CD4-positive, CD25-positive, alpha-beta regulatory T cell (primary cell): ENCODE results near the gene IQCH. TPM values are rescaled to one million over a fixed set of nuclear protein-coding genes. Genes with fewer than 3 reads are reported as not detected.
A peak's percentile ranks its signal among the peaks of the same experiment; 100 is the strongest.

Experiments used
- ATAC-seq, 2 donors: fragments of 150-1000 bp; cut with Tn5 transposase; one replicate each; pipeline ENCODE4 v1.10.0; 2021; ENCODE audit warnings: low read depth in 2 of 2, moderate number of reproducible peaks in 2 of 2, moderate library complexity in 1 of 2
- DNase-seq, 3 donors: peaks; one replicate each; pipeline versions ENCODE4 v3.0.0 to v3.0.0-alpha.2; 2012 to 2022; ENCODE audit warnings: mixed read lengths in 1 of 3
- H3K27ac ChIP-seq: one replicate; pipeline ENCODE4 v1.7.0; 2013; ENCODE audit warnings: mild to moderate bottlenecking, low read length; ENCODE audit not compliant: insufficient read depth, poor library complexity, severe bottlenecking
- H3K27me3 ChIP-seq: one replicate; pipeline ENCODE4 v1.7.0; 2013; ENCODE audit warnings: low read length; ENCODE audit not compliant: control insufficient read depth, insufficient read depth
- H3K36me3 ChIP-seq: one replicate; pipeline ENCODE4 v1.7.0; 2013; ENCODE audit warnings: mild to moderate bottlenecking, low read length, moderate library complexity; ENCODE audit not compliant: control insufficient read depth, insufficient read depth
- H3K4me1 ChIP-seq: 2 replicates; pipeline ENCODE4 v1.7.0; 2013; ENCODE audit warnings: mild to moderate bottlenecking, low read length; ENCODE audit not compliant: insufficient read depth, control insufficient read depth, poor library complexity, severe bottlenecking
- H3K4me3 ChIP-seq: one replicate; pipeline ENCODE4 v1.7.0; 2013; ENCODE audit warnings: low read depth, mild to moderate bottlenecking, low read length, moderate library complexity
- H3K9me3 ChIP-seq, 2 experiments: 1 replicate in 1 of 2; 2 replicates in 1 of 2; pipeline ENCODE4 v1.7.0; 2013; ENCODE audit warnings: low read length in 2 of 2, mild to moderate bottlenecking in 1 of 2, moderate library complexity in 1 of 2; ENCODE audit not compliant: control insufficient read depth in 2 of 2
- H3K27ac Mint-ChIP-seq, 3 donors: one replicate each; pipeline ENCODE4 v1.8.0; 2020 to 2022; ENCODE audit warnings: mild to moderate bottlenecking in 3 of 3, mixed read lengths in 3 of 3, moderate library complexity in 2 of 3
- H3K27me3 Mint-ChIP-seq: one replicate; pipeline ENCODE4 v1.8.0; 2022; ENCODE audit warnings: mild to moderate bottlenecking, mixed read lengths
- H3K36me3 Mint-ChIP-seq: one replicate; pipeline ENCODE4 v1.8.0; 2020; ENCODE audit warnings: mixed read lengths
- H3K4me1 Mint-ChIP-seq, 4 donors: one replicate each; pipeline ENCODE4 v1.8.0; 2020 to 2022; ENCODE audit warnings: mixed read lengths in 4 of 4, mild to moderate bottlenecking in 1 of 4
- H3K4me3 Mint-ChIP-seq, 4 donors: one replicate each; pipeline ENCODE4 v1.8.0; 2020 to 2022; ENCODE audit warnings: mild to moderate bottlenecking in 4 of 4, mixed read lengths in 4 of 4, moderate library complexity in 3 of 4
- H3K9me3 Mint-ChIP-seq, 7 donors: one replicate each; pipeline ENCODE4 v1.8.0; 2020 to 2022; ENCODE audit warnings: mixed read lengths in 7 of 7, mild to moderate bottlenecking in 3 of 7, moderate library complexity in 2 of 7
- polyA plus RNA-seq, 4 donors: library from polyadenylated mRNA; unstranded; fragments of 300-500 nt; fragmentation: Illumina TruSeq; gene quantifications; one replicate each; pipeline ENCODE4 v1.2.3, GENCODE V29; 2021
- total RNA-seq: library from RNA; stranded (reverse); gene quantifications from one replicate; pipeline ENCODE4 v1.2.3, GENCODE V29; 2022

The IQCH gene
- total and polyA plus RNA-seq, 5 donors from 2014 or later, result 0.32 to 0.54 (median 0.38) TPM; not detected in 2

GRCh38 chr15:67327312-67327711 lies 72.7 kb downstream of the IQCH start:
- H3K36me3 ChIP-seq, result no peaks in the 10 kb centered on the region
- H3K36me3 Mint-ChIP-seq, result peaks cover 8% of the 10 kb centered on the region
- H3K4me3 ChIP-seq, result no peak overlapping the region
- peaks cover 17% of the 10 kb centered on the region for H3K27me3 ChIP-seq
- H3K9me3 Mint-ChIP-seq, result peaks cover 0 to 7% (median 1%) of the 10 kb centered on the region in 7 donors
- peaks cover 26% of the 10 kb centered on the region for H3K27me3 Mint-ChIP-seq
- no peaks in the 10 kb centered on the region for H3K4me1 Mint-ChIP-seq
- no peak overlapping the region for H3K27ac Mint-ChIP-seq
- no peaks in the 10 kb centered on the region for H3K4me1 ChIP-seq
- peaks cover 8 to 11% of the 10 kb centered on the region in 2 experiments for H3K9me3 ChIP-seq
- ATAC-seq (no peak), DNase-seq (no peak)
- H3K27ac ChIP-seq, result no peak overlapping the region
- H3K4me3 Mint-ChIP-seq, result no peak overlapping the region

DNA sequence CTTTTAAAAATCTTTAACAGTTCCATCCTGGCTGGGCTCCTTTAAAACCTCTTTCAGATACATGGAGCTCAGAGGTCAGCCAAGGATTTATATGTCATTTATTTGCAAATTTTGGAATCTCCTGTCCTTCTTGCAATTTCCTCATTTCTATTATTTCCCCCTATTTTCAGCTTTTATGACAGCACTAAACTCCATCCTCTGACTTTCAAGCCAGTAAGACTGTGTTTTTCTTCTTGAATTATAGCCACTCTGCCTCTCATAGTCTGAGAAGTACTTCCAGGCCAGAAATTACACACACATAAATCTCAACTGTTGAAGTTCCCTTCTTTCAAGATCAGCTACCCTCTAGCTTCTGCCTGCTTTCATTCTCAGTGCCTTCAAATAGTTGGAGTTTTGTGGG lies 73.2 kb downstream of the IQCH start:
- H3K27me3 Mint-ChIP-seq, result peaks cover 22% of the 10 kb centered on the region
- Histone ChIP-seq H3K27me3 (peaks cover 18% of the 10 kb centered on the region), H3K36me3 (no peaks in the 10 kb centered on the region), H3K27ac (no peak overlapping the region), H3K4me1 (no peaks in the 10 kb centered on the region), H3K9me3 (peaks cover 8 to 11% of the 10 kb centered on the region in 2 experiments), H3K4me3 (no peak overlapping the region)
- ATAC-seq (no peak), DNase-seq (no peak)
- H3K27ac Mint-ChIP-seq, result no peak overlapping the region
- H3K4me3 Mint-ChIP-seq, result no peak overlapping the region
- peaks cover 0 to 7% (median 1%) of the 10 kb centered on the region in 7 donors for H3K9me3 Mint-ChIP-seq
- H3K36me3 Mint-ChIP-seq, result peaks cover 8% of the 10 kb centered on the region
- H3K4me1 Mint-ChIP-seq, result no peaks in the 10 kb centered on the region

GRCh38 chr15:67329984-67330733 lies 75.6 kb downstream of the IQCH start:
- peaks cover 17% of the 10 kb centered on the region for H3K27me3 ChIP-seq
- Mint-ChIP-seq H3K4me1 (no peaks in the 10 kb centered on the region), H3K27me3 (peaks cover 18% of the 10 kb centered on the region), H3K36me3 (peaks cover 5% of the 10 kb centered on the region), H3K9me3 (peaks cover 0 to 7% (median 1%) of the 10 kb centered on the region in 7 donors), H3K4me3 (no peak overlapping the region), H3K27ac (no peak overlapping the region)
- no peak for ATAC-seq
- H3K4me3 ChIP-seq, result no peak overlapping the region
- no peak overlapping the region for H3K27ac ChIP-seq
- H3K36me3 ChIP-seq, result no peaks in the 10 kb centered on the region
- no peaks in the 10 kb centered on the region for H3K4me1 ChIP-seq
- peaks cover 8 to 11% of the 10 kb centered on the region in 2 experiments for H3K9me3 ChIP-seq
- no peak for DNase-seq

GRCh38 chr15:67331676-67332075 lies 77.1 kb downstream of the IQCH start:
- Mint-ChIP-seq H3K27ac (no peak overlapping the region), H3K4me3 (no peak overlapping the region), H3K4me1 (no peaks in the 10 kb centered on the region), H3K27me3 (peaks cover 22% of the 10 kb centered on the region), H3K36me3 (peaks cover 5% of the 10 kb centered on the region), H3K9me3 (peaks cover 0 to 7% (median 1%) of the 10 kb centered on the region in 7 donors)
- H3K4me3 ChIP-seq, result no peak overlapping the region
- H3K36me3 ChIP-seq, result no peaks in the 10 kb centered on the region
- ATAC-seq (no peak), DNase-seq (no peak)
- no peak overlapping the region for H3K27ac ChIP-seq
- H3K4me1 ChIP-seq, result no peaks in the 10 kb centered on the region
- peaks cover 8 to 11% of the 10 kb centered on the region in 2 experiments for H3K9me3 ChIP-seq
- peaks cover 17% of the 10 kb centered on the region for H3K27me3 ChIP-seq

GRCh38 chr15:67335026-67335425 lies 80.4 kb downstream of the IQCH start:
- Mint-ChIP-seq H3K9me3 (no peaks in the 10 kb centered on the region), H3K27me3 (peaks cover 24% of the 10 kb centered on the region), H3K4me1 (no peaks in the 10 kb centered on the region), H3K27ac (no peak overlapping the region), H3K4me3 (no peak overlapping the region), H3K36me3 (no peaks in the 10 kb centered on the region)
- ATAC-seq (no peak), DNase-seq (no peak)
- no peaks in the 10 kb centered on the region for H3K4me1 ChIP-seq
- peaks cover 6% of the 10 kb centered on the region for H3K27me3 ChIP-seq
- H3K9me3 ChIP-seq, result no peaks in the 10 kb centered on the region
- H3K4me3 ChIP-seq, result no peak overlapping the region
- no peak overlapping the region for H3K27ac ChIP-seq
- H3K36me3 ChIP-seq, result no peaks in the 10 kb centered on the region

DNA sequence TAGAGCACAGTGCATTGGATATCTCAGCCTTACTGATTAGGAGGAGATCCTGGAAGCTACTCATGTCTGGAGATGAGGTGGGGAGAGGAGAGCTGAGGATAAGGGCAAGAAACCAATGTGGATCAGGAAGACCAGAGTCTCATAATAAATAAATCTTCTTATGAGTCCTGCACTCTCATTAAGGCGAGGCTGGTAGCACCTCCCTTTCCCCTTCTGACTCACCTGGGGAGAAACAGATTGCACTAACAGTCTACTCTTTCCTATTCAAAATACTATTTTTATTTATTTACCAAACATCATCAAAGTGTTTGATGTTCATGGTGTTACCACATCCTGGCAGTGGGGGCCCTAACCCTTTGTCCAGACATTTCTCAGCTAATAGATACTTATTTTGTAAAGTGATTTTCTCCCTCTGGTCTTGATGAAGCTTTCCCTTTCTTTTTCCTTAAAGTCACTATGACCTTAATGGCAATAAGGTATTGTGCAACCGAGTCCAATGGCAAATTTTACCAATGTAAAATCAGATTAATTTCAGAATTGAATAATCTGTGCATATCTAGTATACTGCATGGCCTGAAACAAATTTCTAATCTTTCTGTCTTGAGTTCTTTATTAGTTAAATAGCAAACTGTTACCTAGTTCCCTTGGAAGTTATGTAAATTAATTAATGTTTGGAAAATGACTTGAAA lies 81.1 kb downstream of the IQCH start:
- Mint-ChIP-seq H3K27ac (no peak overlapping the region), H3K36me3 (no peaks in the 10 kb centered on the region), H3K9me3 (no peaks in the 10 kb centered on the region), H3K27me3 (peaks cover 19% of the 10 kb centered on the region), H3K4me3 (no peak overlapping the region), H3K4me1 (no peaks in the 10 kb centered on the region)
- DNase-seq (peak in 1 of 3 donors; percentile 10), ATAC-seq (no peak)
- Histone ChIP-seq H3K36me3 (no peaks in the 10 kb centered on the region), H3K9me3 (no peaks in the 10 kb centered on the region), H3K4me1 (no peaks in the 10 kb centered on the region), H3K27me3 (peaks cover 2% of the 10 kb centered on the region), H3K4me3 (no peak overlapping the region), H3K27ac (no peak overlapping the region)

DNA sequence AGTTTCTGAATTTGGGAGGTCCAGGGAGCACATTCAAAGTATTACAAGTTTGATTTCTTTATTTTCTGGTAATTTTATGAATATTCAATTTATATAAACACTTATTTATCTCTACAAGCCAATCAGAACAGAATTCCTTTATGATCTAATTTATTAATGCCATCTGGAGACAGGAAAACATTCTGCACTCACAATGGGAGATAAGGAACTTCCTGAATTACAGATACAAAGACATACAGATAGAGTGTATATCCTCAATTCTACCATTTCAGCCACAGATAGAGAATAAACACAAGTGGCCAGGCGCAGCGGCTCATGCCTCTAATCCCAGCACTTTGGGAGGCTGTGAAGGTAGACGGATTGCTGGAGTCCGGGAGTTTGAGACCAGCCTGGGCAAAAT lies 86.0 kb downstream of the IQCH start:
- H3K4me3 ChIP-seq, result no peak overlapping the region
- H3K36me3 ChIP-seq, result no peaks in the 10 kb centered on the region
- no peaks in the 10 kb centered on the region for H3K4me1 Mint-ChIP-seq
- no peaks in the 10 kb centered on the region for H3K36me3 Mint-ChIP-seq
- no peak for DNase-seq
- H3K27me3 ChIP-seq, result no peaks in the 10 kb centered on the region
- no peak for ATAC-seq
- H3K27ac ChIP-seq, result no peak overlapping the region
- peaks cover 18% of the 10 kb centered on the region for H3K27me3 Mint-ChIP-seq
- no peak overlapping the region for H3K27ac Mint-ChIP-seq
- no peaks in the 10 kb centered on the region for H3K4me1 ChIP-seq
- H3K9me3 Mint-ChIP-seq, result peaks cover 0 to 13% (median 0%) of the 10 kb centered on the region in 7 donors
- H3K4me3 Mint-ChIP-seq, result no peak overlapping the region
- peaks cover 0 to 2% of the 10 kb centered on the region in 2 experiments for H3K9me3 ChIP-seq
